Cardiac muscle cell (in vitro differentiated cells and primary cell): ENCODE results near the gene ARL6IP4. TPM values are rescaled to one million over a fixed set of nuclear protein-coding genes. Genes with fewer than 3 reads are reported as not detected.

Source experiments
- DNase-seq, 2 donors: peaks; one replicate each; pipeline versions ENCODE4 v3.0.0 to v3.0.0-alpha.2; 2010 to 2017; ENCODE audit warnings: low read depth in 1 of 2, low spot score in 1 of 2
- H3K27ac ChIP-seq: fragments of 200-600 bp; sonication (generic); 2 replicates; pipeline ENCODE4 v1.5.1; 2016
- H3K27me3 ChIP-seq: fragments of 200-600 bp; sonication (generic); 2 replicates; pipeline ENCODE4 v1.6.0; 2016; ENCODE audit warnings: control low read depth
- H3K36me3 ChIP-seq: fragments of 200-600 bp; sonication (generic); 2 replicates; pipeline ENCODE4 v1.5.1; 2016; ENCODE audit warnings: control low read depth
- H3K4me1 ChIP-seq: fragments of 200-600 bp; sonication (generic); 2 replicates; pipeline ENCODE4 v1.8.1; 2017; ENCODE audit warnings: low read depth, mild to moderate bottlenecking, mixed run types
- H3K4me3 ChIP-seq: fragments of 200-600 bp; sonication (generic); 2 replicates; pipeline ENCODE4 v1.5.1; 2016; ENCODE audit warnings: mild to moderate bottlenecking
- H3K9me3 ChIP-seq: fragments of 200-600 bp; sonication (generic); 2 replicates; pipeline ENCODE4 v1.5.1; 2017; ENCODE audit warnings: low read depth, mild to moderate bottlenecking, control low read depth
- CTCF ChIP-seq: IDR thresholded peaks from 2 replicates; pipeline ENCODE4 v1.5.1; 2012; ENCODE audit warnings: low read depth, mild to moderate bottlenecking, low read length
- polyA plus RNA-seq: library from polyadenylated mRNA; unstranded; fragments of >200 nt; fragmentation: Nextera tagmentation; extraction: Ambion mirVana; gene quantifications from 2 replicates; pipeline ENCODE4 v1.2.1, GENCODE V29; 2016
- total RNA-seq: library from RNA; depleted of rRNA; stranded (reverse); fragments of >200 nt; gene quantifications from 2 replicates; pipeline ENCODE4 v1.2.3, GENCODE V29; 2016

ARL6IP4 gene
- total RNA-seq (204 and 253 TPM in 2 replicates), polyA plus RNA-seq (274 and 323 TPM in 2 replicates)

GRCh38 chr12:122980183-122981035, at the start of gene ARL6IP4:
TSS of gene ARL6IP4 (plus strand) at chr12:122980681. CDS start at chr12:122981140, 459 bp downstream.
- TF ChIP-seq CTCF: no peak
- Histone ChIP-seq H3K27me3 (no peaks in the 10 kb centered on the region), H3K36me3 (no peaks in the 10 kb centered on the region), H3K27ac (peak within 1 kb of the TSS; percentile 81), H3K4me1 (peaks cover 16% of the 10 kb centered on the region), H3K4me3 (peak within 1 kb of the TSS; percentile 90), H3K9me3 (no peaks in the 10 kb centered on the region)
- peak; percentile 76 to 82 for DNase-seq

- H3K27ac ChIP-seq: no peak overlapping the region
- no peaks in the 10 kb centered on the region for H3K9me3 ChIP-seq
- no peaks in the 10 kb centered on the region for H3K27me3 ChIP-seq
- H3K4me3 ChIP-seq: no peak overlapping the region
- no peaks in the 10 kb centered on the region for H3K36me3 ChIP-seq
- no peaks in the 10 kb centered on the region for H3K4me1 ChIP-seq
- DNase-seq: no peak
- no peak for TF ChIP-seq CTCF
These were observed 48.3 kb upstream of the ARL6IP4 start for GRCh38 chr12:122932207-122932606.

- TF ChIP-seq CTCF: no peak
- Histone ChIP-seq H3K9me3 (no peaks in the 10 kb centered on the region), H3K4me1 (no peaks in the 10 kb centered on the region), H3K27me3 (no peaks in the 10 kb centered on the region), H3K4me3 (no peak overlapping the region), H3K27ac (no peak overlapping the region), H3K36me3 (no peaks in the 10 kb centered on the region)
- no peak for DNase-seq
These were observed 45.8 kb upstream of the ARL6IP4 start for GRCh38 chr12:122934722-122935121.

GRCh38 chr12:122935318-122935717, 45.2 kb upstream of the ARL6IP4 start:
- peak in 1 of 2 donors; percentile 19 for DNase-seq
- Histone ChIP-seq H3K4me3 (no peak overlapping the region), H3K27ac (peak overlapping the region; percentile 84), H3K4me1 (no peaks in the 10 kb centered on the region), H3K27me3 (no peaks in the 10 kb centered on the region), H3K9me3 (no peaks in the 10 kb centered on the region), H3K36me3 (no peaks in the 10 kb centered on the region)
- no peak for TF ChIP-seq CTCF

GRCh38 chr12:122937622-122938091, 42.8 kb upstream of the ARL6IP4 start:
- no peaks in the 10 kb centered on the region for H3K27me3 ChIP-seq
- DNase-seq: peak in 1 of 2 donors; percentile 25
- no peaks in the 10 kb centered on the region for H3K36me3 ChIP-seq
- H3K27ac ChIP-seq: no peak overlapping the region
- H3K4me1 ChIP-seq: no peaks in the 10 kb centered on the region
- no peak for TF ChIP-seq CTCF
- H3K9me3 ChIP-seq: no peaks in the 10 kb centered on the region
- H3K4me3 ChIP-seq: no peak overlapping the region
